Measurements from ENCODE around the gene SLC35E2B. TPM values are rescaled to one million over a fixed set of nuclear protein-coding genes. Genes with fewer than 3 reads are reported as not detected.
"Not testable (repeated sequence)": the region's sequence is repeated elsewhere in the genome, so short reads cannot be mapped to it uniquely, and the experiment has no call there.

The SLC35E2B gene
- total and polyA plus RNA-seq, 2 of the 8 experiments (the other 6 are each of a cell fraction or from before 2014, with no cell fraction given) = 25.9 to 46.7 TPM

DNA sequence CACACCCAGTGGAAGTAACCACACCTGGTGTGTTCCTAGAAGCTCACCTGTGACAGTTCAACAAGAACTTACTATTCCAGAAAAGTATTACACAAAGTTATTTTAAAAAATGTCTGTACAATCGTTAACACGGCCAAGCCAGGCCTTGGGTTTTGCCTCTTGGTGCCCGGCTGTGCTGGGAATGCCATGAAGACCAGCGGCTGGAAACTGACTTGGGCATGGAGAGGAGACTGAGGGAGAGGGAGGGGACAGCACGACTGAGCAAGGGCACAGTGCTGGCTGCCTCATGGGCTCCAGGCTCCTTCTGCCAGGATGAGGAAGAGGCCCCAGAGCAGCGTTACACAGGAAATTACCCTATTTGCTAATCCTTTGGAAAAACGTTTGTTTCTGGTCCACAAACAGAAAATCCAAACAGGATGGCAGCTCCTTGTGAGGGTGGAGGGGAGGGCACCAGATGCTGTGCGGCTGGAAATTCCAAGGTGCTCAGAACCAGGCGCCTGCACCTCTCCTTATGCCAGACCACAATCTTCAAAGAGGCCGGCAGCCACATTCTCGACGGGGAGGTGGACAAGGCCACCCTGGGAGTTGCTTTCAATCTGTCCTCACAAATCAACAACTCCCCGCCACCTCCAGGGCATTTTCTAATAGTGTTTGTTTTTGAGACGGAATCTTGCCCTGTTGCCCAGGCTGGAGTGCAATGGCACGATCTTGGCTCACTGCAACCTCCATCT, 29.6 kb downstream of the SLC35E2B start:
- not testable (repeated sequence) for H3K9ac ChIP-seq (replicated peaks in 1 of 4; ENCODE audit: extremely low read depth in 1 of 4, low read depth in 3 of 4, low read length in 3 of 4); H2BK15ac ChIP-seq (ENCODE audit: low read length); FAIRE-seq; H4K20me1 ChIP-seq (replicated peaks in 1 of 2; ENCODE audit: control insufficient read depth in 1 of 2, insufficient read depth in 2 of 2, low read length in 2 of 2); H2BK12ac ChIP-seq (ENCODE audit: low read depth, low read length); DNase-seq (ENCODE audit: low read depth in 1 of 2, low spot score in 2 of 2); H2AFZ ChIP-seq (ENCODE audit: low read length); H4K8ac ChIP-seq (ENCODE audit: extremely low read depth, insufficient read depth, low read length); H3K4me1 ChIP-seq (replicated peaks in 1 of 4; ENCODE audit: control insufficient read depth in 3 of 4, insufficient read depth in 4 of 4, low read length in 3 of 4); H3K14ac ChIP-seq (ENCODE audit: insufficient read length); H3K56ac ChIP-seq (replicated peaks; ENCODE audit: insufficient read length, low read depth, low read length); H4K91ac ChIP-seq (replicated peaks; ENCODE audit: insufficient read length, low read length); H3K9me3 ChIP-seq (ENCODE audit: insufficient read depth in 2 of 2, low read depth in 1 of 2, low read length in 1 of 2); H2BK120ac ChIP-seq (replicated peaks; ENCODE audit: low read depth, low read length); H3K23ac ChIP-seq (ENCODE audit: insufficient read length); H3K4me2 ChIP-seq (ENCODE audit: insufficient read depth in 1 of 2, low read depth in 2 of 2, low read length in 2 of 2); H3K27me3 ChIP-seq (replicated peaks in 1 of 4; ENCODE audit: control insufficient read depth in 3 of 4, extremely low read depth in 1 of 4, insufficient read depth in 3 of 4, low read length in 3 of 4); H3K79me1 ChIP-seq (ENCODE audit: low read depth, low read length); H2BK20ac ChIP-seq (ENCODE audit: low read length); H2BK5ac ChIP-seq (ENCODE audit: low read depth, low read length); H4K5ac ChIP-seq (ENCODE audit: insufficient read length, low read depth, low read length); H3K27ac ChIP-seq (ENCODE audit: low read depth, low read length); H3K4ac ChIP-seq (replicated peaks; ENCODE audit: insufficient read length, low read depth, low read length); H3K4me3 ChIP-seq (ENCODE audit: extremely low read depth in 1 of 4, insufficient read depth in 2 of 4, low read depth in 3 of 4, low read length in 4 of 4); H3K18ac ChIP-seq (ENCODE audit: extremely low read depth, low read length); H2AK5ac ChIP-seq (ENCODE audit: low read depth, low read length); H3K79me2 ChIP-seq (ENCODE audit: control insufficient read depth in 1 of 2, insufficient read depth in 2 of 2, low read length in 2 of 2); H3K23me2 ChIP-seq (ENCODE audit: low read depth, low read length)
- WGBS, 2 experiments (ENCODE audit: extremely low coverage in 1 of 2, insufficient coverage in 1 of 2, insufficient read length in 1 of 2, insufficient replicate concordance in 2 of 2, low coverage in 1 of 2, low lambda C conversion rate in 2 of 2, missing lambda C conversion rate in 1 of 2) = 92% methylated on average over 15 of the region's 15 CpGs; no CpG with 5 or more reads in 1 of the 2 experiments
- peaks cover 0 to 17% (median 8%) of the 10 kb centered on the region in 4 experiments; a peak in 5 of 8 replicates for H3K36me3 ChIP-seq (ENCODE audit: control insufficient read depth in 2 of 4, insufficient read depth in 4 of 4, low read length in 3 of 4)
- ChIA-PET CTCF (ENCODE audit: partially characterized antibody) (interaction anchor here (1.7 kb wide), 1 partner anchor 15 kb away, joined by 7 read pairs; no protein-coding TSS in a partner anchor), POLR2A (ENCODE audit: partially characterized antibody) (interaction anchor here (0.9 kb wide), 1 partner anchor 65 kb away, joined by 3 read pairs; no protein-coding TSS in a partner anchor)

Measured in H1 (cell line).